GM19099 (cell line): Measurements from ENCODE around the gene FAM163B.

Source experiments
- POLR2A ChIP-seq: IDR thresholded peaks from 3 replicates; pipeline ENCODE4 v1.6.1; 2011; ENCODE audit warnings: low read depth; ENCODE audit not compliant: insufficient read length; ENCODE audit errors: extremely low read depth

FAM163B gene

GRCh38 chr9:133642708-133643361, 33.6 kb upstream of the FAM163B start:
- TF ChIP-seq POLR2A: no peak

DNA sequence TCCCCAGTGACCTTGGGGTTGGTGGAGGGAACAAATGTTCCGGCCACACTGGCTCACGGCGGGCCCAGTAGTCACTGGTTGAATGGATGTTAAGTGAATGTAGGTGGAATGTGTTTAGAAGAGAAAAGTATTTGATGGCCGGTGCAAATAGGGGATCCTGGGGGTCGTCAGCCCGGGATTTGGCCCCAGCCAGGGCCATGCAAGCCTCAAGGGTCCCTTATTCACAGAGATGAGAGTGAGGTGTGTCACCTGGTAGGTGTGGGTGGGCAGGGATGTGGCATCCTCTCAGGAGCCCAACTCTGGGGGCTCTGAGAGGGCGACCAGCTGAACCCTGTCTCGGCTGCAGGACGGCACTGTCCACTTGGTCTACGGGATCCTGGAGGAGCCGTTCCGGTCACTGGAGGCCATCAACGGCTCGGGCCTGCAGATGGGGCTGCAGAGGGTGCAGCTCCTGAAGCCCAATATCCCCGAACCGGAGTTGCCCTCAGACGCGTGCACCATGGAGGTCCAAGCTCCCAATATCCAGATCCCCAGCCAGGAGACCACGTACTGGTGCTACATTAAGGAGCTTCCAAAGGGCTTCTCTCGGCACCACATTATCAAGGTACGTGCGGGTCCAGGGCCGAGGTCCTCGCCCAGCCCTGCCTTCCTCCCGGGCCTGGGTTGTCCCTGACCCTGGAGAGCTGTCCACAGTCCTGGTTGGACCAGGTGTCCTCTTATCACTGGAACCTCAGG, 32.8 kb upstream of the FAM163B start:
- TF ChIP-seq POLR2A: no peak

GRCh38 chr9:133641396-133641655, 32.1 kb upstream of the FAM163B start:
- no peak for TF ChIP-seq POLR2A

GRCh38 chr9:133640580-133641395, 31.6 kb upstream of the FAM163B start:
- TF ChIP-seq POLR2A: no peak

DNA sequence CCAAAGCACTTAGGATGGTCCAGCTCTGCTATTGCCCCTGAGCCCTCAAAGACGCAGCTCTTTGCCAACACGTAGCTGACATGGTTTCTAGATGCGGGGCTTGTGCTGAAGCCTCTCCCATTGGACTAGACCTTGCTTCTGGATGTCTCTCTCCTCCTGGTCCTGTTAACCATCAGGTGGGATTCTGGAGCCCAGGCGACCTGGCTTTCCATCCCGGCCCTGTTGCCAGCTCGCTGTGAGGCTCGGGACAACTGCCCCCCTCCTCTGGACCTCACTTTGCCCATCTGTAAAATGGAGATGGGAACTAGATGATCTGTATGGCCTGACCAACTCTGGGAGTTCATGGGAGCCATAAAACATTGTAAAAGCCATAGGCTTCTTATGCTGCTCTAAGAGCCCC, 31.0 kb upstream of the FAM163B start:
- TF ChIP-seq POLR2A: no peak

DNA sequence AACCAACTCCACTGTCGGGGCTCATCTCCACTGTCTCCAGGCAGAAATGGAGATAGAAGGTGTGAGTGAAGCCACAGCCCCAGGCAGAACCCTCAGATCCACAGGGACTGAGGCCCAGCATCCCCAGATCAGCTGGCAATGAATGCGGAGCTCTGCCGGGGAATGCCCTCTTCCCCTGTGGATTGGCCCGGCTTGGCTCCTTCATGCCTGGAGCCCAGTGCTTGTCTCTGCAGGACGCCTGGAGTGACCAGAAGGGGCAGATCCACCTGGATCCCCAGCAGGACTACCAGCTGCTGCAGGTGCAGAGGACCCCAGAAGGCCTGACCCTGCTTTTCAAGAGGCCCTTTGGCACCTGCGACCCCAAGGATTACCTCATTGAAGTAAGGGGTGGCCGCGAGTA, 30.4 kb upstream of the FAM163B start:
- no peak for TF ChIP-seq POLR2A

DNA sequence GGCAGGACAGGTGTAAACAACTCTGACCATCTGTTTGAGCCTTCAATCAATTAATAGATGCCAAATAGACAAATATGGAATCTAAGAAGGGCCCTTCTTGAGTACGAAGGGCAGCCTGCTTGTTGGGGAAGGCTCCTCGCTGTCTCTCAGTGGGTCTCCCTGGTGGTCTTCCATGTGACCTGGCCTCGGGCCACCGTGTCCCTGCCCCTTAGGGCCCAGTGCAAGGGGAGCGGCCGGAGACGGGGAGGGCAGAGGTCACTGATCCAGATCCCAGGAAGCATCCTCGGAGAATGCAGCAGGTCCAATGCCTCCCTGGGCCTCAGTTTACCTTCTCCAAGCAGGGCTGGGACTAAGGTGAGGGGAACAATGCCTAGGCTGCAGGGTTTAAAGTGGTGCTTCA, 29.5 kb upstream of the FAM163B start:
- TF ChIP-seq POLR2A: no peak

- no peak for TF ChIP-seq POLR2A
Observed at GRCh38 chr9:133638076-133638475, 28.9 kb upstream of the FAM163B start.

DNA sequence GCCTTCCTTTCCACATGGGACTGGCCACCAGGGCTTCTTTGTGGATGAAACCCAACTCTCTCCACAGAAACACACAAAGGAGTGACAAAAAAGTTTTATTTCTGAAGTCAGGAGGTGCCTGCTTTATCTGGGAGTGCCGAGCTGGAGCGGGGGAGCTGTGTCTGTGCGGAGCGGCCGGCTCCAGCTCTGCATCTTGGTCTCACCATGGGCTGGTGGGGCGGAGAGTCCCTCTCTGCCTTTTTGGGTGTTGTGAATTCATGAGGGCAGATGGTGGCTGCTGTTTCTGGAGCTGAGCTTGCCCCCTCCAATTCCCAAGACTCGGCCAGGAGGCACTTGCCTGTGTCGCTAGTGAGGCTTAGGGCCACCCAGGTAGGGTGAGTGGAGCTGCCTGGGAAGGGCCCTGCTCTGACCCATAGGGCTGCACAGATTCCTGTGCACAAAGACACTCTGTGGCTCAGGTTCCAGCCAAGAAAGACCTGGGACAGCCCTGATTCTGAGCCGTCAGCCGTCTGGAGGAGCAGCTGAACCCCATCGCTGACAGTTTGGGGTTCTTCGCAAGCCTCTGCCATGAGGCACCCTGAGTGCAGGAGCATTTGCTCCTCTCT, 28.4 kb upstream of the FAM163B start:
- TF ChIP-seq POLR2A: no peak

GRCh38 chr9:133636902-133637301, 27.7 kb upstream of the FAM163B start:
- no peak for TF ChIP-seq POLR2A

- no peak for TF ChIP-seq POLR2A
Observed at GRCh38 chr9:133635533-133636531, 26.6 kb upstream of the FAM163B start, which contains the start of gene DBH. TSS of gene DBH (plus strand) at chr9:133636363. CDS start at chr9:133636372, 9 bp downstream.

DNA sequence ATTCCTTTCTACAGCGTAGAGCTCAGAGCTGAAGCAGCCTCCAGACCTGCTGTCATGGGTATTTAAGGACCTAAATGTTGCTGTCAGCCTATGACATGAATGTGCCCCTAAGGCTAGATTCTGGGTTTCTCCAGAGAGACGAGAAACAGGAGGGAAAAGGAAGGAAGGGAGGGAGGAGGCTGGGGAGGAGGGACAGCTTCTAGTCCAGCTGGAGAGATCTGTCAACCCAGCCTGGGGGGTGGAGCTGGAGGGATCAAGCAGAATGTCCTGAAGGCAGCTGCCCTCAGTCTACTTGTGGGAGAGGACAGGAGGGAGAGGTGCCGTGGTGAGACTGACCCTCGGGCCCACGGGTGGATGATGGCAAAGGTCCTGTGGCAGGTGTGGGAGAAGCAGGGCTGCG, 25.9 kb upstream of the FAM163B start:
- no peak for TF ChIP-seq POLR2A

DNA sequence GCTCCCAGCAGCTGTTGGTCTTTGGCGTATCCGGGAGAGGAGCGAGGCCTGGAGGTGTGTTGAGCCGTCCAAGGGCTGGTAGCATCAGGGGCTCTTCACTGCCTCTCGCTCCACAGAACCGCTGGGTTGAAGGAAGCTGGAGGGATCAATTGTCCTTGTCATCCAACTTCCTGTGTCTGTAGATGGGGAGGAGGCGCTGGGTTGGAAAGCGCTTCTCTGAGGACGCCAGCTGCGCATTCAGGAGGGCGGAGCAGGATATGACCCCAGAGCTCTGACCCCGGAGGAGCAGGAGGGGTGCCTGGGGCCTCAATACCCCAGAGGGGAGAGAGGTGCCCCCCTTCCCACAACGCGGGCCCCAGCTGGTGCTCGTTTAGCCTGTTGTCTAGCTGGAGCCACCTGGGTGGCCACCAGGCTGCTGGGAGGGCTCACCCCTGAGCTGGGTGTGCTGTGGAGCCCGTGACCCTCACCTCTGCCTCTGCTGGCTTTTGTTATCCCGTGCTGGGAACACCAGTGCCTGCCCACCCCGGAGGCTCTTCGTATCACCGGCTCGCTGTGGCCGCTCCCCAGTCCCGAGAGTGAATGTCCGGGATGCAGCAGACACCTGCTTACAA, 25.0 kb upstream of the FAM163B start:
- TF ChIP-seq POLR2A: no peak

DNA sequence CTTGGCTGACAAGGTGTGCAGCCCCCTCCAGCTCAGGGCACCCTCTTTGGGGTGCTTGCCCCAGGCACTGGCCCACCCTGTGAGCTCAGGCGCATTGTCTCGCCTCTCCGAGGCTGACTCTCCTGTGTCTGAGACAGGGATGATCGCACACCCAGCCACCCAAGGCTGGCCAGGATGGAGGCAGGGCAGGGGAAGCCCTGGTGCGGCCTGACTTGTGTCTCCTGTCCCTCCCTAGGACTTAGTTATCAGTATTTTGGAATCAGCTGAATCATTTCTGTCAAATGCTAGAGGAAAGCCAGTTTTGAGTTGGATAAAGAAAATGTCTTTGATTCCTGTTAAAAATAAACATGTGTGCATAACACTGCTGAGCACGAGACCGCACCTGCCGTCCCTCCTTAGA, 24.5 kb upstream of the FAM163B start:
- no peak for TF ChIP-seq POLR2A

DNA sequence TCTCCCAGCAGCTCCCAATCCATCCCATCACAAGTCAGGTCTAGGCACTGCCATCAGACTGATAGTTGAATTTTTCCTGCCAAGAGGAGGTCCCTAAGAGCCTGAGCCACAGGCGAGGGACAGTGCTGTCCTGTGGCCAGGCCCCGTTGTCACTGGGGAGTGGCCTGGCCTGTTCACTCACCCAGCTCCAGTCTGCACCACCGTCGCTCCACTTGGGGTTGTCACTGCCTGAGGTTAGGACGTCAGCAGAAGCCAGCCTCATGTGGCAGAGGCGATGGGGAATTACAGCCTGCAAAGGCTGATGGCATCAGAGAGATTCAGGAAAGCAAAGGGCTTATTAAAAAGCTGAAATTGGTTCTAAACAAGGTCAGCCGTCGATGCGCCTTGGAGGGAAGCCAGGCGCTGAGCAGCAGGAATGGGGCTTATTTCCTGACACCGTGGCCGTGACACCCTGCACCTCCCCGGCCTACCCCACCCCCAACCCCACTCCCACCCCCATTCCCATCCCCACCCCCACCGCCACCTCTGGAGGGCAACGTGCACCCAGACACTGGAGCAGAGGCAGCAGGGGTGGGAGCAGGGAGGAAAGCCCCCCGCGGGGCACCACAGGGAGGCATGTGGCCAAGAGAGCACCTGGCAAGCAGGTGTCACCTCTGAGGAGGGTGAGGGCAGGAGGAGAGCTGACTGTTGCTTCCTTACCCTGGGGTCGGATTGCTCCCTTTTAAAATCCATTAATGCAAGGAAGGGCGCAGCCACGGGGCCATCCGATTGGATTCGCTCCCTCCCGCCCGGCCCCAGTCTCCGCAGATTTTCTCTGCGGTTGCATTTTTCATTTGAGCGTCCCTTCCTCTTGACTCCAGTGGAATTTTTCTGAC, 23.9 kb upstream of the FAM163B start:
- TF ChIP-seq POLR2A: no peak
